HepG2 (cell line): ENCODE measurements around the gene MIA2. TPM values are rescaled to one million over a fixed set of nuclear protein-coding genes. Genes with fewer than 3 reads are reported as not detected.
A peak's percentile ranks its signal among the peaks of the same experiment; 100 is the strongest.

ENCODE experiments used
- CAMTA2 ChIP-seq: sonication (generic); formaldehyde crosslinking; IDR thresholded peaks from 2 replicates; pipeline ENCODE4 v1.4.0; 2020; ENCODE audit warnings: mild to moderate bottlenecking, missing genetic modification reagents, borderline replicate concordance
- CEBPZ ChIP-seq: IDR thresholded peaks from 2 replicates; pipeline ENCODE4 v1.6.1; 2012; ENCODE audit warnings: low read length, improper control_type of control experiment
- DMAP1 ChIP-seq: IDR thresholded peaks from 2 replicates; pipeline ENCODE4 v1.6.1; 2016
- ERF ChIP-seq: IDR thresholded peaks from 2 replicates; pipeline ENCODE4 v1.6.1; 2018; ENCODE audit warnings: missing biosample characterization, missing genetic modification reagents
- GABPB1 ChIP-seq: IDR thresholded peaks from 2 replicates; pipeline ENCODE4 v1.6.1; 2016; ENCODE audit warnings: mild to moderate bottlenecking, missing genetic modification reagents, moderate library complexity, missing compliant biosample characterization
- HINFP ChIP-seq: sonication (generic); formaldehyde crosslinking; IDR thresholded peaks from 2 replicates; pipeline ENCODE4 v1.4.0; 2020; ENCODE audit warnings: low read depth, mild to moderate bottlenecking, missing genetic modification reagents
- JUN ChIP-seq: sonication (generic); formaldehyde crosslinking; IDR thresholded peaks from 2 replicates; pipeline ENCODE4 v1.4.0; 2020; ENCODE audit warnings: mild to moderate bottlenecking, missing genetic modification reagents
- MYNN ChIP-seq: sonication (generic); formaldehyde crosslinking; IDR thresholded peaks from 2 replicates; pipeline ENCODE4 v1.4.0; 2020; ENCODE audit warnings: mild to moderate bottlenecking, low read depth, missing genetic modification reagents
- NBN ChIP-seq: fragments of 450-650 bp; conservative IDR thresholded peaks from 2 replicates; pipeline ENCODE4 v1.6.1; 2017
- NR2C2 ChIP-seq: sonication (generic); formaldehyde crosslinking; IDR thresholded peaks from 2 replicates; pipeline ENCODE4 v1.4.0; 2020; ENCODE audit warnings: missing genetic modification reagents, mild to moderate bottlenecking, moderate library complexity, borderline replicate concordance
- PITX1 ChIP-seq: sonication (generic); formaldehyde crosslinking; IDR thresholded peaks from 2 replicates; pipeline ENCODE4 v1.5.1; 2020; ENCODE audit warnings: mild to moderate bottlenecking, missing genetic modification reagents
- RFX3 ChIP-seq: IDR thresholded peaks from 2 replicates; pipeline ENCODE4 v1.6.1; 2016; ENCODE audit warnings: missing biosample characterization, missing genetic modification reagents
- RFX5 ChIP-seq: IDR thresholded peaks from 2 replicates; pipeline ENCODE4 v1.6.1; 2011; ENCODE audit warnings: low read depth, low read length, improper control_type of control experiment
- SAP130 ChIP-seq: IDR thresholded peaks from 2 replicates; pipeline ENCODE4 v1.6.1; 2016; ENCODE audit warnings: low read depth
- SMARCC2 ChIP-seq: fragments of 450-650 bp; IDR thresholded peaks from 2 replicates; pipeline ENCODE4 v1.6.1; 2017; ENCODE audit warnings: antibody characterized with exemption, mild to moderate bottlenecking
- SSRP1 ChIP-seq: IDR thresholded peaks from 2 replicates; pipeline ENCODE4 v1.6.1; 2016; ENCODE audit warnings: control low read depth
- STAG1 ChIP-seq: sonication (generic); formaldehyde crosslinking; IDR thresholded peaks from 2 replicates; pipeline ENCODE4 v1.4.0; 2020; ENCODE audit warnings: missing genetic modification reagents
- U2AF1 ChIP-seq: fragments of 200-400 bp; formaldehyde crosslinking; optimal IDR thresholded peaks from 2 replicates; pipeline ENCODE3; 2017; ENCODE audit warnings: mild to moderate bottlenecking, low read depth, low read length
- ZNF619 ChIP-seq: sonication (generic); formaldehyde crosslinking; IDR thresholded peaks from 2 replicates; pipeline ENCODE4 v1.4.0; 2020; ENCODE audit warnings: mild to moderate bottlenecking, missing genetic modification reagents
- ZNF737 ChIP-seq: sonication (generic); formaldehyde crosslinking; IDR thresholded peaks from 2 replicates; pipeline ENCODE4 v1.5.0; 2020; ENCODE audit warnings: missing genetic modification reagents, mild to moderate bottlenecking, borderline replicate concordance
- ZNF770 ChIP-seq: sonication (generic); formaldehyde crosslinking; IDR thresholded peaks from 2 replicates; pipeline ENCODE4 v1.5.0; 2020; ENCODE audit warnings: mild to moderate bottlenecking, missing genetic modification reagents
- ZSCAN31 ChIP-seq: sonication (generic); formaldehyde crosslinking; IDR thresholded peaks from 2 replicates; pipeline ENCODE4 v1.5.0; 2020; ENCODE audit warnings: low read depth, mild to moderate bottlenecking, missing genetic modification reagents
- polyA plus RNA-seq, 8 experiments: library from polyadenylated mRNA; depleted of rRNA in 3 of 8; stranded (reverse) in 7 of 8; unstranded in 1 of 8; fragments of >200 nt; fragmentation: Illumina TruSeq in 4 of 8; extraction: Trizol in 4 of 8; gene quantifications; 2 replicates each; pipeline versions ENCODE4 v1.2.1 to v1.2.3, GENCODE V29; 2011 to 2016; ENCODE audit warnings: low read depth in 4 of 8, missing spikeins in 1 of 8, mixed read lengths in 1 of 8; ENCODE audit not compliant: insufficient read depth in 1 of 8
- total RNA-seq, 5 experiments: library from RNA; depleted of rRNA; stranded (reverse); fragments of >200 nt; fragmentation: Illumina TruSeq; extraction: Trizol; gene quantifications; 2 replicates each; pipeline ENCODE4 v1.2.3, GENCODE V29; 2016; ENCODE audit warnings: low read depth in 1 of 5
- TF ChIP-seq, protein P1 (sequence below): sonication (generic); formaldehyde crosslinking; IDR thresholded peaks from 2 replicates; pipeline ENCODE4 v1.5.1; 2020; ENCODE audit warnings: mild to moderate bottlenecking, missing genetic modification reagents

Gene MIA2
- total and polyA plus RNA-seq, 2 of the 13 experiments (the other 11 are each of a cell fraction or from before 2014, with no cell fraction given), result 134 to 158 TPM

DNA sequence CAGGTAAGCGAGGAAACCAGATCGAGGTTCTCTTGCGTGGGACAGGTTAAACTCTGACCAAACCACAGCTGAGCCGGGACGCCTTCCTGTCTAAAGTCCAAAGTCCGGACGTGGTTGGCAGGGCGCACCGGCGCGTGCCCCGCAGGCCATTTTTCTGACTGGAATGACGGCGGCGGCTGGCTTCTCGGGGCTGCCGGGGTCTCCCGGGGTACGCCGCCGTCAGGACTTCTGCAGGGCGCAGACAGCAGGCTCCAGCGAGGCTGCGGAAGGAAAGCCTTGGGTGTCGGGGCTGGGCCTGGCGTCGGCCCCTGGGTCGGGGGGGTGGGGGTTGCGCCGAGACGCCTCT is 32.8 kb downstream of the MIA2 start (continued):
- TF ChIP-seq, protein P1, sequence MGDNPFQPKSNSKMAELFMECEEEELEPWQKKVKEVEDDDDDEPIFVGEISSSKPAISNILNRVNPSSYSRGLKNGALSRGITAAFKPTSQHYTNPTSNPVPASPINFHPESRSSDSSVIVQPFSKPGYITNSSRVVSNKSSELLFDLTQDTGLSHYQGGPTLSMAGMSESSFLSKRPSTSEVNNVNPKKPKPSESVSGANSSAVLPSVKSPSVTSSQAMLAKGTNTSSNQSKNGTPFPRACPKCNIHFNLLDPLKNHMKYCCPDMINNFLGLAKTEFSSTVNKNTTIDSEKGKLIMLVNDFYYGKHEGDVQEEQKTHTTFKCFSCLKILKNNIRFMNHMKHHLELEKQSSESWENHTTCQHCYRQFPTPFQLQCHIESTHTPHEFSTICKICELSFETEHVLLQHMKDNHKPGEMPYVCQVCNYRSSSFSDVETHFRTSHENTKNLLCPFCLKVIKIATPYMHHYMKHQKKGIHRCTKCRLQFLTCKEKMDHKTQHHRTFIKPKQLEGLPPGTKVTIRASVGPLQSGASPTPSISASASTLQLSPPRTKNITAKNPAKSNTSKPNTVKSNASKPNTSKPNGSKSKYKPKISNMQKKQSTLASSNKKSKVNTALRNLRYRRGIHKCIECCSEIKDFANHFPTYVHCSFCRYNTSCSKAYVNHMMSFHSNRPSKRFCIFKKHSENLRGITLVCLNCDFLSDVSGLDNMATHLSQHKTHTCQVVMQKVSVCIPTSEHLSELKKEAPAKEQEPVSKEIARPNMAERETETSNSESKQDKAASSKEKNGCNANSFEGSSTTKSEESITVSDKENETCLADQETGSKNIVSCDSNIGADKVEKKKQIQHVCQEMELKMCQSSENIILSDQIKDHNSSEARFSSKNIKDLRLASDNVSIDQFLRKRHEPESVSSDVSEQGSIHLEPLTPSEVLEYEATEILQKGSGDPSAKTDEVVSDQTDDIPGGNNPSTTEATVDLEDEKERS (CRISPR knock-in tag), result peak; percentile 97; the same call in 1 of the 2 replicates
- no peak for TF ChIP-seq CEBPZ
- TF ChIP-seq DMAP1 (CRISPR knock-in tag), result peak; percentile 99
- peak; percentile 85; the same call in 1 of the 2 replicates for TF ChIP-seq GABPB1
- TF ChIP-seq NR2C2, result peak; percentile 88
- TF ChIP-seq RFX3 (CRISPR knock-in tag), result no peak
- TF ChIP-seq STAG1 (CRISPR knock-in tag), result peak; percentile 36; the same call in 1 of the 2 replicates
- peak; percentile 88 for TF ChIP-seq PITX1 (CRISPR knock-in tag)
- peak; percentile 89 for TF ChIP-seq ERF
- TF ChIP-seq MYNN (CRISPR knock-in tag), result 0 out of 2 replicates have a peak, but pooled peaks have one; percentile 74
- peak; percentile 89 for TF ChIP-seq HINFP (CRISPR knock-in tag)
- TF ChIP-seq ZNF737 (CRISPR knock-in tag), result peak; percentile 12; the same call in 1 of the 2 replicates
- TF ChIP-seq JUN (CRISPR knock-in tag), result peak; percentile 89
- TF ChIP-seq ZSCAN31 (CRISPR knock-in tag), result no peak; the same call in 1 of the 2 replicates
- TF ChIP-seq ZNF619 (CRISPR knock-in tag), result no peak
- TF ChIP-seq U2AF1, result no peak
- TF ChIP-seq SSRP1 (CRISPR knock-in tag), result peak; percentile 72; the same call in 1 of the 2 replicates
- 0 out of 2 replicates have a peak, but pooled peaks have one; percentile 75 for TF ChIP-seq SMARCC2
- TF ChIP-seq ZNF770 (CRISPR knock-in tag), result no peak
- peak; percentile 96 for TF ChIP-seq SAP130 (CRISPR knock-in tag)
- no peak; the same call in 1 of the 2 replicates for TF ChIP-seq RFX5
- TF ChIP-seq NBN, result no peak
- no peak for TF ChIP-seq CAMTA2 (CRISPR knock-in tag)
